GM21526 (cell line): ENCODE measurements around the gene SNAPC1.
"Not testable (repeated sequence)": the region's sequence is repeated elsewhere in the genome, so short reads cannot be mapped to it uniquely, and the experiment has no call there.

Experiments used
- ATAC-seq: cut with Tn5 transposase; IDR thresholded peaks from one replicate; pipeline ENCODE4 v1.9.1; 2021; ENCODE audit warnings: moderate library complexity; ENCODE audit not compliant: unreplicated experiment, low FRiP score

SNAPC1 gene

DNA sequence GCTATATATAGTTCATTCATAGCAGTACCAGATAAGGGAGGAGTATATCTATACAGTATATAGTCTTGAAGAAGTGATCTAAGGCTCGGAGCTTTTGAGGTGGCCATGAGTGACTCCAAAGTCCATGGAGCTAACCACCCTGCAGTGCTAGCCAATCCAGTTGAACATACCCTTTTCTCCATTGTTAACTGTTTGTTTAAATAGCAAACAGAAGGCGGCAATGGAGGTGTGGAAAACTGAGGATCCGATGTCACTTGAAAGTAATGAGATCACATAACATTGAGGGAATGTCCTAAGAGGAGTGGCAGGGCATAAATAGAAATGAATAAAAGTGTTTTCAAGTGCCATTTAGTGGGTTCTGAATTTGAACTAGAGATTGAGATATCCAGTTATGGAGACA, 12.4 kb upstream of the SNAPC1 start:
- ATAC-seq: no peak

- ATAC-seq: peak; percentile 86
Measured at GRCh38 chr14:61750708-61751474, 11.3 kb upstream of the SNAPC1 start.

DNA sequence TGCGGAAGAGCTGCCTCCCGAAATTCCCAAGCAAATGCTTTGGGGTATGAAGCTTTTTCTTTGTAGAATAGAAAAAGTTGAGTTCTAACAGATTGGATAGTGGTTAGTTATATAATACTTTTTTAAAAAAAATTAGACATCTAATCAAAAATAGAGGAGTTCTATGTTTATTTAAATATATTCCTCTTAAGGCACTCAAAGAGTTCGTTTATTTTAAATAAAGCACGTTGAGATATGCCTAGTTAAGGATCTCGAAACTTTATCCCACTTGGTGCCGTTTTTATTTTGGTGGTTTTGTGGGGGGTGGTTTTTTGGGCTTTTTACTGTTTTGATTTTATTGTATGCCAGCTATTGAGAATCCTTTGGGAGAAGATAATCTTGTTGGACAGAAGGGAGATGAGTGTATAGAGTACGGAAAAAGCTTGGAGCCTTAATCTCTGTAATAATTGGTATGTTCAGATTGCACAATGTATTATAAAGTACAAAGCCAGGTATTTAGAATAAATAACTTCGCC, 10.7 kb upstream of the SNAPC1 start:
- no peak for ATAC-seq

DNA sequence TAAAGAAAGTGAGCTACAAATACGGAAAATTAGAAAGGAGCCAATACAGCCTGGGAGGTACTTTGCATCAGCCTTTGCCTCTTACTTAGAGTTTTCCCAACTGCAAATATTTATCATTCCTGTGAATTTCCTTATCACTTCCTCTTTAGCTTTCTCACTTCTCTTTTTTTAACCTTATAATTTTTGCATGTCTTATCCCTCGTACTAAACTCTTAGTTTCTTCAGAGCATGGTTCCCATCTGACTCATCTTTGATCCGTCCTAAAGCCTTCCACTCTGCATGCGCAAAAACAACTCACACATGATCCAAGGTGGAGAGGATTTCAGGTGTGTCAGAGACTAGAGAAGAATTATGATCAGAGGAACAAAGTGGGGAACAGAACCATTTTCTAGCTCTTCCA, 9.6 kb upstream of the SNAPC1 start:
- ATAC-seq: no peak

DNA sequence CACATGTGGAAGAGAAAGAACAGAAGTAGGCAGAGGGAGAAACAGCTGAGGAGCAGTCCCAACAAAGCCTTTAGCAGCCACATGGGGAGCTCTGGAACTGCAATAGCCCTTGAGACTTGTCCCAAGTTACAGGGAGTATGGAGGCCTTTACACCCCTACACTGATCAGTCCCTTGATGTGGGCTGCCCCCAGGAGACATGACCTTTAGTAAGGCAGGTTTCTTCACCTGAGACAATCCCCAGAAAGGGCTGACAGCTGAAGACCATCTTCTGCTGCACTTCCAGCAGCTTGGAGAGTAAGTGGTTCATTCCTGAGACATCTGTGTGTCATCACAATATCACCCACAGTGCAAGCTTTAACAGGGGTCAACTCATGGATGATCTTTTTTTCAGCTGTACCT, 8.6 kb upstream of the SNAPC1 start:
- ATAC-seq: no peak

GRCh38 chr14:61754627-61755381, 7.4 kb upstream of the SNAPC1 start:
- no peak for ATAC-seq

- ATAC-seq: not testable (repeated sequence)
Measured at GRCh38 chr14:61755382-61755742, 6.9 kb upstream of the SNAPC1 start.

DNA sequence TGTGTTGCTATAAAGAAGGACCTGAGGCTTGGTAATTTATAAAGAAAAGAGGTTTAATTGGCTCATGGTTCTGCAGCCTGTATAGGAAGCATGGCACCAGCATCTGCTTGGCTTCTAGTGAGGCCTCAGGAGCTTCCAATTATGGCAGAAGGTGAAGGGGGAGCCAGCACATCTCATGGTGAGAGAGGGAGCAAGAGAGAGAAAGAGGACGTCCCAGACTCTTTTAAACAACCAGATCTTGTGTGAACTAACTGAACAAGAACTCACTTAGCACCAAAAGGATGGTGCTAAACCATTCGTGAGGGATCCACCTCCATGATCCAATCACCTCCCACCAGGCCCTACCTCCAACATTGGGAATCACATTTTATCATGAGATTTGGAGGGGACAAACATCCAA, 6.1 kb upstream of the SNAPC1 start:
- ATAC-seq: no peak

DNA sequence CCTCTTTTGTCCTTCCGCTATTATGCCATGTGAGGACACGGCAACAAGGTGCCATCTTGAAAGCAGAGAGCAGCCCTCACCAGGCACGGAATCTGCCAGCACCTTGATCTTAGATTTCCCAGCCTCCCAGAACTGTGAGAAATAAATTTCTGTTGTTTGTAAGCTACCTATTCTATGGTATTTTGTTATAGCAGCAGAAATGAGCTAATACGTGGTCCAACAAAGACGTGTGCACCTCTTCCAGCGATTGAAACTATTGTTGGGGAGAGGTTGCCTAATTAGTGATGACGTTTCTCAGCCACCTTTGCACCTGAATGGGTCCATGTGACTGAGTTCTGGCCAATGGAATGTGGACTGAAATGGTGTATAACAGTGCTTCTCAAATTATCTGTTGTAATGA, 2.3 kb upstream of the SNAPC1 start:
- ATAC-seq: no peak

GRCh38 chr14:61761557-61761956, 663 bp upstream of the SNAPC1 start:
- ATAC-seq: no peak

DNA sequence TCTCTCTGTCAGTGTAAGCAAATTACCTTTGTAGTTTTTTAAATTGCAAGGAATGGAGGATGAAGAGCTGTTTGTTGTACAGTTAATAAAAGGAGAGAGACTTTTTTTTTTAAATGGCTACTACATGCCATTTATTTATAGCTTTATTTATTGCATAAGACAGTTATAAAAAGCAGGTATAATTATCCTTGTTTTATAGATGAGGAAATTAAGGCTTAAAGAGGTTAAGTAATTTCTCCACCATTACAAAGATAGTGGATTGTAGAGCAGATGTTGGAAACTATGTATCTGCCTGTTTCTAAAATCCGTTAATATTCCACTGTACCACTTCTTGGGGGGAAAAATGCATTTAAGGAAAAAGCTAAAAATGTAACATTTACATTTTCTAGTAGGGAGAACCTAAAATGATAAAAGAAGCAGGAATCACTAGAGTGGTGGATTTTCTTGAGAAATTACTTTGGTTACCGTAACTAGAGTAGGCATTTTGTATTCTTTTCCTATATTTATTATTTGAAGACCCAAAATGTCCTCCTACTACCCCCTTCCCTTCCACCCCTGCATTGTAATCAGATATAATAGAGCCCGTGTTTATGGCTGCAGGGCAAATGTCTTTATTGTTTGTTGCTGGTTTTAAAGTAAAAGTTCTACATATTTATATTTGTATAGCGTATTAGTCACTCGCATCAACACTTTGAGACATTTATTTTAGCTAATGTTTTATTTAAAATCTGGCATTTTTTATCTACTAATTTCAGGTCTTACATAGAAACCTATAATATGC, 2.3 kb downstream of the SNAPC1 start:
- no peak for ATAC-seq

DNA sequence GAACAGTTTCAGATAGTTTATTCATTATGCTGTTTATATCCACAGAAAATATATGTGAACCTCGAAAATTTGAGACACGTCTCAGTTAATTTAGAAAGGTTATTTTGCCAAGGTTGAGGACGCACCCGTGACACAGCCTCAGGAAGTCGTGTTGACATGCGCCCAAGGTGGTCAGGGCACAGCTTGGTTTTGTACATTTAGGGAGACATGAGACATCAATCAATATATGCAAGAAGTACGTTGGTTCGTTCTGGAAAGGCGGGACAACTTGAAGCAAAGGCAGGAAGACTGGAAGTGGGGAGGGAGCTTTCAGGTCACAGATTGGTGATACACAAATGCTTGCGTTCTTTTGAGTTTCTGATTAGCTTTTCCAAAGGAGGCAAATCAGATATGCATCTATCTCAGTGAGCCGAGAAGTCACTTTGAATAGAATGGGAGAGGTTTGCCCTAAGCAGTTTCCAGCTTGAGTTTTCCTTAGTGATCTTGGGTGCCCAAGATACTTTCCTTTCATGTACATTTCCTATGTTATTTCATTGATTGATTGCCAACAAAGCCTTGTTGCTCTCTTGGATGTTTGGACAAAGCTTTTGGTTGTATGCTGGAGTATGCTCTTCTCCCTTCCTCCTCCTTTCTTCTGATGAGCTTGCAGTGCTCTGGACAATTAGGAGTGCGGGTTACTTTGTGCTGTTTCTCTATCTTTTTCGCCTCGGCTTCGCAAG, 3.2 kb downstream of the SNAPC1 start:
- no peak for ATAC-seq

- ATAC-seq: no peak
Measured at GRCh38 chr14:61766151-61766550, 3.9 kb downstream of the SNAPC1 start.

DNA sequence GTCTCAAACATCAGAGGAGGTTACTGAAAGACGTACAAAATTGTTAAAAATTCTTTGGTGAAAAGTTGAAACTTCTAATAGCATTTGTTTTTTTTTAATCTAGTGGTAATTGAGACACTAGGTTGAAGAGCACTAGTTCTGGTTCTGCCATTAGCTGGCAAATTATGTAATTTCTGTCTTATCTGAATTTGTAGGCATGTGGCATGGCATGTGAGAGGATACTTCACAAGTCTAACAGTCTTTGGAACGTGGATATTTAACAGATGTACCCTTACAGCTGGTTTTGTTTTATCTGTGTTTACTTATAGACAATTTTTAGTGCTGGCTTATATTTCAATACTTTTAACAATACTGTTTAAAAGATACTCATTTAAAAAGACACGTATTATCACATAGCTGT, 6.0 kb downstream of the SNAPC1 start:
- no peak for ATAC-seq

- no peak for ATAC-seq
Measured at GRCh38 chr14:61769893-61770292, 7.7 kb downstream of the SNAPC1 start.

DNA sequence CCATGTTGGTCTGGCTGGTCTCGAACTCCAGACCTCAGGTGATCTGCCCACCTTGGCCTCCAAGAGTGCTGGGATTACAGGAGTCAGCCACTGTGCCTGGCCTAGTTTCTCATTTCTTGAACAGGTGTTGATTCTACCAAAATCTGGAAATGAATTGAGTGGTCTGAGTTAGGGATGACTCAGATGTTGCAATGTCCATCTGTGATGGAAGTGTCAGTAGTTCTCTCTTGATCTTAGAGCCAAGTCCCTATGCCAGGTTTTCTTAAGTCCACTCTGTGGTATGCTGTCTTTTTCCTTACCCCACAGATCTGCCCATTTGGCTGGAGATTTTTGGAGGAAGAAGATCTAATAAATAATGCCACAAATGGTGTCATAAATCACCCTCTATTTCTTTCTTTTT, 12.6 kb downstream of the SNAPC1 start:
- ATAC-seq: no peak

DNA sequence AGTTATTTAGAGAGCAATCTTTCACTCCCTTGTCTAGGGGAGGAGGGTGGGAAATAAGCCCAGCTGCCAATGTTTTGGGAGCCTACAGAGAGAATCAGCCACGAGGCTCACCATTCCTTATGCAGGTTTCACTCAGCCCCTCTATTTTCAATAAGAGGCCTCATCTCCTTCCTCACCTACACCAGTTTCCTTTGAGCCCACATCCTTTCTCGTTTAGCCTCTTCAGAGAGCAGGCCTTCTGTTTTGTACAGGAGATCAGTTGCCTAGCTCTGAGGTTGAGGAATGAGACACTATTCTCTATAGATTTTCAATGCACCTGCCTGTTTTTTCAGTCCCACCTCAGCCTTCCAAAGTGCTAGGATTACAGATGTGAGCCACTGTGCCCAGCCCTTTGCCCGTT, 17.9 kb downstream of the SNAPC1 start:
- peak; percentile 87 for ATAC-seq

DNA sequence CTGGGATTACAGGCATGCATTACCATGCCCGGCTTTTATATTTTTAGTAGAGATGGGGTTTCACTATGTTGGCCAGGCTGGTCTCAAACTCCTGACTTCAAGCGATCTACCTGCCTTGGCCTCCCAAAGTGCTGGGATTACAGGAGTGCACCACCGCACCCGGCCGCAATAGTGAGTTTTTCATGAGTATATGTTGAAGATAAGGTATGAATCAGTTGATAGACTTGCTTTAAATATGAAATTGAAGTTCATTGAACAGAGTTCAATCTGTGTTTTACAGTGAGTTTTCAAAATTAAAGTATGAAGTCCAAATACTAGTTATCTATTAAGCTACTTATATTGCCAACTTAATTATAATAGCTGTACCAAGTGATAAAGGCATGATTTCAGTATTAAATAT, 35.1 kb downstream of the SNAPC1 start:
- ATAC-seq: no peak

DNA sequence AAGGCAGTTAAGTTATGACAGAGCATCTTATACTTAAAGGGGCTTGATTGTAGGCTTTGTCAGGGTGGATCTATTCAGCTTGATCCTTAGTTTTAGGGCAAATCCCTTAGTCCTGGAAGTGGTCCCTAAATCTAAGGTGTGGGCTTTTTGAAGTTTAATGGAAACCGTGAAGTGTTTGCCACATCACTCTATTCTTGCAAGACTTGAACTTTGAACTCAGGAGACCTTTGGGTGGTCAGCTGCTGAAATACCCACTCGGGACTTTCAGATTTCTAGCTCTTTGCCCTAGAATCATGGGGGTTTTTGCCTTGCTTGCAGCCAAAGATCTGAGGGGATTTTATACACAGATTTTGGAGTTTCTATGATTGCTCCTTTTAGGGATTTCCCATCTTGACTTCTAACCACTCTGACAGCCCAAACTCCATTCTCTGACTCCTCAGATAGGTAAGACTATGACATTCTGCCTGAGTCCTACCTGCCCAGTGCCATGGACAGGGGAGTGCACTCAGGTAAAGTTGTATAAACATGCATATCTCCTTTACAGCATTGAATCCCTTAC, 39.9 kb downstream of the SNAPC1 start:
- ATAC-seq: no peak

DNA sequence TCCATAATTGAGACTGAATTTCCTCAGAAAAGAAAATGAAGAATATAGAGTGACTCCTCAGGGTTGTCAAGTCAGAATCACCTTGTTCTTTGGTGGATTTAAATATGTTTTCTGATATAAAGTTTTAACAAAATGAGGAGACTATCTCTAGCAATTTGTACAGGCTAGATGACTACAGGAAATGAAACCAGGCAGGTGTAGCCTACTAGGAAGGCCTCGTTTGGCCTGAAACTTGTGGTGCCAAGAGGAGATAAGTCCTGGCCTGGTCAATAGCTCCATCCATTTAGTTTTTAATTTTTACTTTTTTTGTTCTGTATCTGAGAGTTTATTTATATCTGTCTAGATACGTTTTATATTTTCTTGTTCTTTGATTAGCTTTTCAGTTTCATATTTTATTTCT, 41.5 kb downstream of the SNAPC1 start:
- ATAC-seq: peak; percentile 52
